Activated CD4-positive, alpha-beta memory T cell treated with anti-CD3 and anti-CD28 coated beads, Interleukin-2, amount 10 ng/mL, durations not matched to agents 7 days and 5 days (primary cell): ENCODE measurements around the gene PDE3B. TPM values are rescaled to one million over a fixed set of nuclear protein-coding genes. Genes with fewer than 3 reads are reported as not detected.
"Not testable (repeated sequence)": the region's sequence is repeated elsewhere in the genome, so short reads cannot be mapped to it uniquely, and the experiment has no call there.

ENCODE experiments used
- CTCF ChIA-PET: fragments of 350-600 bp; sonication (Branson Sonifier 250); formaldehyde crosslinking; loops from one replicate; lab custom pipeline; 2021; ENCODE audit warnings: antibody characterized with exemption, inconsistent platforms; lab: Charles Lee
- POLR2A ChIA-PET: fragments of 350-600 bp; sonication (Branson Sonifier 250); formaldehyde crosslinking; loops from one replicate; lab custom pipeline; 2021; ENCODE audit warnings: antibody characterized with exemption; lab: Charles Lee
- DNase-seq: peaks from one replicate; pipeline ENCODE4 v3.0.0-alpha.2; 2020
- H3K27ac Mint-ChIP-seq: one replicate; pipeline ENCODE4 v1.8.0; 2021; ENCODE audit warnings: mild to moderate bottlenecking, mixed read lengths
- H3K27me3 Mint-ChIP-seq: one replicate; pipeline ENCODE4 v1.8.0; 2021; ENCODE audit warnings: mixed read lengths
- H3K36me3 Mint-ChIP-seq: one replicate; pipeline ENCODE4 v1.8.0; 2021; ENCODE audit warnings: low read depth, mixed read lengths
- H3K4me1 Mint-ChIP-seq: one replicate; pipeline ENCODE4 v1.8.0; 2021; ENCODE audit warnings: mixed read lengths
- H3K4me3 Mint-ChIP-seq: one replicate; pipeline ENCODE4 v1.8.0; 2021; ENCODE audit warnings: mild to moderate bottlenecking, mixed read lengths
- H3K9me3 Mint-ChIP-seq: one replicate; pipeline ENCODE4 v1.8.0; 2021; ENCODE audit warnings: mixed read lengths
- total RNA-seq, 2 experiments: library from RNA; stranded (reverse); gene quantifications; one replicate each; pipeline ENCODE4 v1.2.3, GENCODE V29; 2021

Gene PDE3B
- total RNA-seq, 2 experiments from 2014 or later, result 73.9 to 74.9 TPM

DNA sequence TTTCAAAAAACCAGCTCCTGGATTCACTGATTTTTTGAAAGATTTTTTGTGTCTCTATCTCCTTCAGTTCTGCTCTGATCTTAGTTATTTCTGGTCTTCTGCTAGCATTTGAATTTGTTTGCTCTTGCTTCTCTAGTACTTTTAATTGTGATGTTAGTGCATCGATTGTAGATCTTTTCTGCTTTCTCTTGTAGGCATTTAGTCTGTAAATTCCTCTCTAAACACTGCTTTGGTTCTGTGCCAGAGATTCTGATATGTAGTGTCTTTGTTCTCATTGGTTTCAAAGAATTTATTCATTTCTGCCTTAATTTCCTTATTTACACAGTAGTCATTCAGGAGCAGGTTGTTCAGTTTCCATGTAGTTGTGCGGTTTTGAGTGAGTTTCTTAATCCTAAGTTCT, 96.9 kb downstream of the PDE3B start:
- POLR2A ChIA-PET, CTCF ChIA-PET, H3K4me3 Mint-ChIP-seq, H3K27me3 Mint-ChIP-seq, DNase-seq, H3K27ac Mint-ChIP-seq: not testable (repeated sequence)
- H3K9me3 Mint-ChIP-seq, result peaks cover 38% of the 10 kb centered on the region
- peaks cover 38% of the 10 kb centered on the region for H3K4me1 Mint-ChIP-seq
- peaks cover 71% of the 10 kb centered on the region for H3K36me3 Mint-ChIP-seq

DNA sequence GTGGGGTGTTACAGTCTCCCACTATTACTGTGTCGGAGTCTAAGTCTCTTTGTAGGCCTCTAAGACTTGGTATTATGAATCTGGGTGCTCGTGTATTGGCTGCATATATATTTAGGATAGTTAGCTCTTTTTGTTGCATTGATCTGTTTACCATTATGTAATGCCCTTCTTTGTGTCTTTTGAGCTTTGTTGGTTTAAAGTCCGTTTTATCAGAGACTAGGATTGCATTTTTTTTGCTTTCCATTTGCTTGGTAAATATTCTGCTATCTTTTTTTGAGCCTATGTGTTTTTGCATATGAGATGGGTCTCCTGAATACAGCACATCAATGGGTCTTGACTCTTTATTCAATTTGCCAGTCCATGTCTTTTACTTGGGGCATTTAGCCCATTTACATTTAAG, 97.6 kb downstream of the PDE3B start:
- Mint-ChIP-seq H3K4me3 (no peak overlapping the region), H3K27ac (no peak overlapping the region), H3K9me3 (peaks cover 38% of the 10 kb centered on the region), H3K36me3 (peaks cover 69% of the 10 kb centered on the region), H3K27me3 (no peaks in the 10 kb centered on the region), H3K4me1 (peaks cover 37% of the 10 kb centered on the region)
- ChIA-PET POLR2A (no interaction called here), CTCF (no interaction called here)
- no peak for DNase-seq

DNA sequence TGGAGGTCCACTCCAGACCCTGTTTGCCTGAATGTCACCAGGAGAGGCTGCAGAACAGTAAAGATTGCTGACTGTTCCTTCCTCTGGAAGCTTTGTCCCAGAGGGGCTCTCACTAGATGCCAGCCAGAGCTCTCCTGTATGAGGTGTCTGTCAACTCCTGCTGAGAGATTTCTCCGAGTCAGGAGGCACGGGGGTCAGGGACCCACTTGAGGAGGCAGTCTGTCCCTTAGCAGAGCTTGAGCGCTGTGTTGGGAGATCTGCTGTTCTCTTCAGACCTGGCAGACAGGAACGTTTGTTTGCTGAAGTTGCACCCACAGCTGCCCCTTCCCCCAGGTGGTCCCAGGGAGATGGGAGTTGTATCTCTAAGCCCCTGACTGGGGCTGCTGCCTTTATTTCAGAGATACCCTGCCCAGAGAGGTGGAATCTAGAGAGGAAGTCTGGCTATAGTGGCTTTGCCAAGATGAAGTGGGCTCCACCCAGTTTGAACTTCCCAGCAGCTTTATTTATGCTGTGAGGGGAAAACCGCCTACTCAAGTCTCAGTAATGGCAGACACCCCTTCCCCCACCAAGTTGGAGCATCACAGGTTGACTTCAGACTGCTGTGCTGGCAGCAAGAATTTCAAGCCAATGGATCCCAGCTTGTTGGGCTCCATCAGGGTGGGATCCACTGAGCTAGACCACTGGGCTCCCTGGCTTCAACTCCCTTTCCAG, 99.4 kb downstream of the PDE3B start:
- no peak for DNase-seq
- Mint-ChIP-seq H3K9me3 (peaks cover 36% of the 10 kb centered on the region), H3K4me1 (peaks cover 47% of the 10 kb centered on the region), H3K4me3 (no peak overlapping the region), H3K36me3 (peaks cover 63% of the 10 kb centered on the region), H3K27me3 (no peaks in the 10 kb centered on the region), H3K27ac (no peak overlapping the region)
- POLR2A ChIA-PET, result interaction anchor here (1.1 kb wide), 1 partner anchor 22 kb away, joined by 3 read pairs; no protein-coding TSS in a partner anchor
- CTCF ChIA-PET, result no interaction called here

DNA sequence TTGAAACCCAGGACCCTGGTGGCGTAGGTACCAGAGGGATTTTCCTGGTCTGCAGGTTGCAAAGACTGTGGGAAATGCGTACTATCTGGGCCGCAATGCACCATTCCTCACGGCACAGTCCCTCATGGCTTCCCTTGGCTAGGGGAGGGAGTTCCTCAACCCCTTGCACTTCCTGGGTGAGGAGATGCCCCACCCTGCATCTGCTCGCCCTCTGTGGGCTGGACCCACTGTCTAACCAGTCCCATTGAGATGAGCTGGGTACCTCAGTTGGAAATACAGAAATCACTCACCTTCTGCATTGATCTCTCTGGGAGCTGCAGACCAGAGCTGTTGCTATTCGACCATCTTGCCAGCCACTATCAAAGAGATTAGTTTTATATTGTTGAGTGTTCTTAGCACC, 100.1 kb downstream of the PDE3B start:
- H3K4me1 Mint-ChIP-seq, result peaks cover 45% of the 10 kb centered on the region
- H3K27ac Mint-ChIP-seq, H3K4me3 Mint-ChIP-seq, DNase-seq, CTCF ChIA-PET, H3K27me3 Mint-ChIP-seq: not testable (repeated sequence)
- peaks cover 57% of the 10 kb centered on the region for H3K36me3 Mint-ChIP-seq
- POLR2A ChIA-PET, result interaction anchor here (1.1 kb wide), 1 partner anchor 22 kb away, joined by 3 read pairs; no protein-coding TSS in a partner anchor
- H3K9me3 Mint-ChIP-seq, result peaks cover 29% of the 10 kb centered on the region

DNA sequence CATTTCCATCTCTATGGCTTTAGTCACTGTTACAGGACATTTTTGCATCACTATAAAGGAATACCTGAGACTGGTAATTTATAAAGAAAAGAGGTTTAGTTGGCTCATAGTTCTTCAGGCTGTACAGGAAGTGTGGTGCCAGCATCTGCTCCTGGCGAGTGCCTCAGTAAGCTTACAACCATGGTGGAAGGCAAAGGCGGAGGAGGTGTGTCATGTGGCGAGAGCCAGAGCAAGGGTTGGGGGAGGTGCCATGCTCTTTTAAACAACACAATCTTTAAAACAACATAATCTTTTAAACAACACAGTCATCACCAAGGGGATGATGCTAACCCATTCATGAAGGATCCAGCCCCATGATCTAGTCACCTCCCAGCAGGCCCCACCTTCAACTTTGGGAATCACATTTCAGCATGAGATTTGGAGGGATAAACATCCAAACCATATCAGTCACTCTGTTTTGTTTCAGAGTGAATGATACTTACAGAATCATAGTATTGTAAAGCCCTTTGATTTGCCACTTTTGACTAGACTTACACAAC, 103.3 kb downstream of the PDE3B start:
- Mint-ChIP-seq H3K27me3 (no peaks in the 10 kb centered on the region), H3K27ac (no peak overlapping the region), H3K4me1 (peaks cover 48% of the 10 kb centered on the region), H3K4me3 (no peak overlapping the region), H3K36me3 (peaks cover 34% of the 10 kb centered on the region), H3K9me3 (peaks cover 7% of the 10 kb centered on the region)
- ChIA-PET POLR2A (no interaction called here), CTCF (no interaction called here)
- no peak for DNase-seq

DNA sequence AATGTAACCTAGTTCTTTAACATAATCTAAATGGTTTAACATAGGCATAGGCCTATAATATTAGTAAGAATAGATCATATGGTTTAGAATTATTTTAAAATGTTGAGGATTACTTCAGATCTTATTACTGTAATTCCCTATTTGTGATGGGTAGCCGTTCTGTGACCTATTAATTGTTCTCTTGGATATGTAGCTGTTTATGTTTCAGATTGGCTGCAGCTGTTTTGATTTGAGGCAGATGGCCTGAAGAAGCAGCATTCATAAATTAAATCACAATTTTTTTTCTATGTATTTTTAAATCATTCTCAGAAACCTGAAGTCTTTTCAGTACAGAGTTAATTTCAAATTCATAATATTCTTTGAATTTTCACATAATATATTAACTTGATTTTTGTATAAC, 104.5 kb downstream of the PDE3B start:
- CTCF ChIA-PET, result interaction anchor here (1.2 kb wide), 1 partner anchor 335 kb away, joined by 4 read pairs; no protein-coding TSS in a partner anchor
- no peak for DNase-seq

DNA sequence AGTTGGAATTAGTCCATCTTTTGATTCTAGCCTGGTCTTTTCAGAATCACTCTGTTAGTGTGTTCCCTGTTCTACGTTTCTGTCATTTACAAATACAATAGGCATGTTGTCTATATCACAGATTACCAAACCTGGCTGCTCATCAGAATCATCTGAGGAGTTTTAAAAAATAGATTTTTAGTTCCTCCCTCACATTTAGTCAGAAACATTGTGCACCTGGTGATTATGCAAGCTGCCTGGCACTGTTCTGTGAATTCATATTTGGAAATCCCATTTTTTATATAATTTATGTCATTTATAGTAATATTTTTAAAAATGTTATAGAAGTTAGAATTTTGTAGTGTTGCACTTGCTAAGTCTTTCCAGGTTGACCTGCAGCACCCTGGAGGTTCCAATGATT, 107.3 kb downstream of the PDE3B start:
- no peaks in the 10 kb centered on the region for H3K27me3 Mint-ChIP-seq
- CTCF ChIA-PET, result no interaction called here
- peaks cover 24% of the 10 kb centered on the region for H3K36me3 Mint-ChIP-seq
- H3K4me3 Mint-ChIP-seq, result no peak overlapping the region
- no peak overlapping the region for H3K27ac Mint-ChIP-seq
- DNase-seq, result no peak
- no peaks in the 10 kb centered on the region for H3K9me3 Mint-ChIP-seq
- POLR2A ChIA-PET, result no interaction called here
- peaks cover 40% of the 10 kb centered on the region for H3K4me1 Mint-ChIP-seq

More for the DNA sequence above, 104.5 kb downstream of the PDE3B start:
- peaks cover 3% of the 10 kb centered on the region for H3K9me3 Mint-ChIP-seq
- H3K36me3 Mint-ChIP-seq, result peaks cover 32% of the 10 kb centered on the region
- POLR2A ChIA-PET, result no interaction called here
- no peaks in the 10 kb centered on the region for H3K27me3 Mint-ChIP-seq
- H3K4me3 Mint-ChIP-seq, result no peak overlapping the region
- peaks cover 48% of the 10 kb centered on the region for H3K4me1 Mint-ChIP-seq
- no peak overlapping the region for H3K27ac Mint-ChIP-seq

DNA sequence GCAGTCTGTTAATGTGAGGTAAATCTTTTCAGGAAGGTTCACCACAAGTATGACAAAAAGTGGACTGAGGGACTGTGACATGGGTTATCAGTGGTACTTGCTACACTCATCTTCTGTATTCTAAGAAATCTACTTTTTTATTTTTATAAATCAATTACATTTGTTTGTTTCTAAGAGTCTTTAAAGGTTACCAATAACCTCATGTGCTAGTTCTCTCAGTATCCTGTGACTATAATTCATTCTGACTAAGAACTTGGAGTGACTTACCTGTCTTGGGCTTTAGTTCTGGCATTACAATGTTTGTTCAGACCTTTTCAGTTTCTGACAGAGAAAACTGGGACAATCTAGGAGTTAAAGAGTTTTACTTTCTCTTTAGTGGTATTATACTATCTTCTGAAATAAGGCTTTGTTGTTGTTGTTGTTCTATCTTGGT, 108.4 kb downstream of the PDE3B start:
- Mint-ChIP-seq H3K36me3 (peaks cover 22% of the 10 kb centered on the region), H3K27ac (no peak overlapping the region), H3K4me3 (no peak overlapping the region), H3K4me1 (peaks cover 36% of the 10 kb centered on the region), H3K9me3 (peaks cover 2% of the 10 kb centered on the region), H3K27me3 (no peaks in the 10 kb centered on the region)
- no peak for DNase-seq
- ChIA-PET CTCF (no interaction called here), POLR2A (no interaction called here)

DNA sequence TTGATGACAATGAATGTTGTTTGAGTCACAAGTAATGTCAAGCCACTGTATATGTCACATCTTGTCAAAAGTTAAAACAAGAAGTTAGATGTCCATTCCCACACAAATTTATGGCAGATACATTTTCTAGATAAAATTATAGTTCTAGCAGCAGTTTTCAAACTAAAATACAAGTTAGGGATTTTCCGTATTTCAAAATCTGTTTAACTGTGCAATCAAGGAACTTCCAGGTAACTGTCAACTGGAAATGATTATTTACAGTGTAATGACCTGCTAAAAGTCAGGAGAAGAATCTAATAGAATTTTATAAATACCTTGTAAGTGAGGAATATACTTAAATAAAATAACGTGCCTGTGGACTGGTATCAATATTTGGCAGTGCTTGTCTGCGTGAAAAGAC, 111.5 kb downstream of the PDE3B start:
- ChIA-PET CTCF (no interaction called here), POLR2A (no interaction called here)
- no peak overlapping the region for H3K27ac Mint-ChIP-seq
- no peak for DNase-seq
- no peak overlapping the region for H3K4me3 Mint-ChIP-seq
- H3K27me3 Mint-ChIP-seq, result no peaks in the 10 kb centered on the region
- peaks cover 22% of the 10 kb centered on the region for H3K36me3 Mint-ChIP-seq
- H3K4me1 Mint-ChIP-seq, result peaks cover 29% of the 10 kb centered on the region
- peaks cover 2% of the 10 kb centered on the region for H3K9me3 Mint-ChIP-seq

DNA sequence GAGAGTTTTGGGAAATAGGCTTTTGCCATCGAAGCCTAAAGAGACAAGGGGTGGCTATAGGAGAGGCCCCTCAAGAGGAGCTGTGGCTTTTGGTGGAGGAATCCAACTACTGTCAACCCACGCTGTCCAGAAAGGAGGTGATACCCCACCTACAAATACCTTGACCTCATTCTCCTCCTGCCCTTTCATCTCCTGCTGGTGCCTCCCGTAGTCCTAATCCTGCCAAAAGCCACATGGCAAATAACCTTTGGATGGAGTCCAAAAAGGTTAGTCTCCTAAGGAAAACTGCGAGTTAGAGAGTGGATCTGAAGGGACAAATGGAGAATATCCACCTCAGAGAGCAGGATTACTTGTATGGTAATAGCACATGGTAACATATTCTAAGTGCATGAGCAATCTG, 112.7 kb downstream of the PDE3B start:
- H3K27ac Mint-ChIP-seq, result no peak overlapping the region
- peaks cover 23% of the 10 kb centered on the region for H3K4me1 Mint-ChIP-seq
- ChIA-PET POLR2A (interaction anchor here (1.3 kb wide), 1 partner anchor 135 kb away, joined by 3 read pairs; no protein-coding TSS in a partner anchor), CTCF (no interaction called here)
- H3K36me3 Mint-ChIP-seq, result peaks cover 21% of the 10 kb centered on the region
- DNase-seq, result no peak
- H3K27me3 Mint-ChIP-seq, result no peaks in the 10 kb centered on the region
- H3K4me3 Mint-ChIP-seq, result no peak overlapping the region
- peaks cover 2% of the 10 kb centered on the region for H3K9me3 Mint-ChIP-seq

DNA sequence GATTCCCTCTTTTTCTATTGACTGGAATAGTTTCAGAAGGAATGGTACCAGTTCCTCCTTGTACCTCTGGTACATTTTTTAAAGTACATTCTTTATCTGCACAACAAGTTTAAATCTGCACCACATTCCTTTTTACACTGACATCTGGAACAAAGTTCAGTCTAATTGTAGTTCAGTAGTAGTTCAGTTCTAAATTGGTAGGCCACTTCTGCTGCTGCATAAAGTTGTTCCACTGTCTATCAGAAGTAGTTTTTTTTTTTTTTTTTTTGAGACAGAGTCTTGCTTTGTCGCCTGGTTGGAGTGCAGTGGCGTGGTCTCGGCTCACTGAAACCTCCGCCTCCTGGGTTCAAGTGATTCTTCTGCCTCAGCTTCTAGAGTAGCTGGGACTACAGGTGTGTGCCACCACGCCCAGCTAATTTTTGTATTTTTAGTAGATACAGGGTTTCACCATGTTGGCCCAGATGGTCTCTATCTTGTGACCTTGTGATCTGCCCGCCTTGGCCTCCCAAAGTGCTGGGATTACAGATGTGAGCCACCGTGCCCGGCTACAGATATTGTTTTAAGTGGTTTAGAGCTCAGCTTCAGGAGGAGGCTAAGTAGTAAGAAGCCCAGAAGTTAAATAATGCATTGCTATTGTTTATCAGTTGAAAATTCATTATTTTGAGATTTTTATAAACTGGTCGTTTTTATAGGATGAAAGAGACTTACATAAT, 115.9 kb downstream of the PDE3B start:
- H3K4me1 Mint-ChIP-seq, H3K9me3 Mint-ChIP-seq, DNase-seq, H3K27ac Mint-ChIP-seq, CTCF ChIA-PET, POLR2A ChIA-PET, H3K4me3 Mint-ChIP-seq, H3K27me3 Mint-ChIP-seq: not testable (repeated sequence)
- peaks cover 12% of the 10 kb centered on the region for H3K36me3 Mint-ChIP-seq

DNA sequence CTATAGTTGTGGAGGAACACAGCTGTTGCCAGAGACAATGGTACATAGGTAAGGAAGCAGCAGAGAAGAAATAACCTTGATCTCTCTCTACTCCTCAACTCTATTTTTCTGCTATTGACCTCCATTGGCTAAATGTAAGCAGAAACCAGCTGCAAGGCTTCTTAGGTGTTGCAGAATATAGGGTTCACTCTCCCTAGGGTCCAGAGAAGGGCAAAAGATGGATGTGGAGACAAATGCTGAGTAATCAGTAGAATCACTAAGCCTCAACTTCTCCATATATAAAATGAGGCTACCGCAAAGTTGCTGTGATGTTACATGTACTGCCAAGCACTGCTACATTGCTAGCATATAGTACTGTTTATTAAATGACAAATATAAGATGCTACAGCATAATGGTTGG, 120.6 kb downstream of the PDE3B start:
- POLR2A ChIA-PET, result interaction anchor here (1.0 to 8.6 kb wide), 14 partner anchors 10 to 265 kb away, joined by 3 to 111 read pairs (median 7); partner anchors contain the start of genes COPB1, CYP2R1, PDE3B and PSMA1
- H3K4me3 Mint-ChIP-seq, result no peak overlapping the region
- H3K36me3 Mint-ChIP-seq, result peaks cover 7% of the 10 kb centered on the region
- CTCF ChIA-PET, result interaction anchor here (0.8 to 4.5 kb wide), 6 partner anchors 120 to 227 kb away, joined by 3 to 28 read pairs (median 7); partner anchors contain the start of gene PDE3B
- DNase-seq, result no peak
- no peaks in the 10 kb centered on the region for H3K27me3 Mint-ChIP-seq
- H3K4me1 Mint-ChIP-seq, result peaks cover 29% of the 10 kb centered on the region
- H3K27ac Mint-ChIP-seq, result no peak overlapping the region
- no peaks in the 10 kb centered on the region for H3K9me3 Mint-ChIP-seq
